Loucy (cell line): ENCODE results near the gene KRT37.

Experiments
- EZH2phosphoT487 ChIP-seq: fragments of 200-600 bp; IDR thresholded peaks from 2 replicates; pipeline ENCODE4 v1.6.1; 2018; ENCODE audit warnings: antibody characterized with exemption, mild to moderate bottlenecking, moderate library complexity, borderline replicate concordance
- TF ChIP-seq, protein P1 (sequence below): fragments of 200-600 bp; sonication (generic); conservative IDR thresholded peaks from 2 replicates; pipeline ENCODE4 v1.5.1; 2014; ENCODE audit warnings: mild to moderate bottlenecking, antibody characterized with exemption, low read length

GRCh38 chr17:41428591-41429291, 4.4 kb upstream of the KRT37 start:
- TF ChIP-seq, protein P1, sequence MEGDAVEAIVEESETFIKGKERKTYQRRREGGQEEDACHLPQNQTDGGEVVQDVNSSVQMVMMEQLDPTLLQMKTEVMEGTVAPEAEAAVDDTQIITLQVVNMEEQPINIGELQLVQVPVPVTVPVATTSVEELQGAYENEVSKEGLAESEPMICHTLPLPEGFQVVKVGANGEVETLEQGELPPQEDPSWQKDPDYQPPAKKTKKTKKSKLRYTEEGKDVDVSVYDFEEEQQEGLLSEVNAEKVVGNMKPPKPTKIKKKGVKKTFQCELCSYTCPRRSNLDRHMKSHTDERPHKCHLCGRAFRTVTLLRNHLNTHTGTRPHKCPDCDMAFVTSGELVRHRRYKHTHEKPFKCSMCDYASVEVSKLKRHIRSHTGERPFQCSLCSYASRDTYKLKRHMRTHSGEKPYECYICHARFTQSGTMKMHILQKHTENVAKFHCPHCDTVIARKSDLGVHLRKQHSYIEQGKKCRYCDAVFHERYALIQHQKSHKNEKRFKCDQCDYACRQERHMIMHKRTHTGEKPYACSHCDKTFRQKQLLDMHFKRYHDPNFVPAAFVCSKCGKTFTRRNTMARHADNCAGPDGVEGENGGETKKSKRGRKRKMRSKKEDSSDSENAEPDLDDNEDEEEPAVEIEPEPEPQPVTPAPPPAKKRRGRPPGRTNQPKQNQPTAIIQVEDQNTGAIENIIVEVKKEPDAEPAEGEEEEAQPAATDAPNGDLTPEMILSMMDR, result no peak
- no peak for TF ChIP-seq EZH2phosphoT487
